Gastrocnemius medialis (tissue), 4 donors: Measurements from ENCODE around the gene TFAP2B. TPM values are rescaled to one million over a fixed set of nuclear protein-coding genes. Genes with fewer than 3 reads are reported as not detected.

Experiments
- ATAC-seq, 2 donors: fragments of 150-250 bp; one replicate each; pipeline ENCODE4 v1.9.1; 2016
- DNase-seq, 2 donors: peaks; one replicate each; pipeline ENCODE4 v3.0.0-alpha.2; 2019
- H3K27ac ChIP-seq, 4 donors: fragments of 200-600 bp; sonication (generic); 1 replicate in 1 of 4; 2 replicates in 3 of 4; pipeline ENCODE4 v1.5.1; 2016 to 2018; ENCODE audit warnings: mild to moderate bottlenecking in 2 of 4, moderate library complexity in 1 of 4
- H3K27me3 ChIP-seq, 3 donors: fragments of 200-600 bp; sonication (generic) in 2 of 3; 1 replicate in 1 of 3; 2 replicates in 2 of 3; pipeline versions ENCODE4 v1.5.1 to v1.6.0; 2016 to 2019; ENCODE audit warnings: mild to moderate bottlenecking in 1 of 3, moderate library complexity in 1 of 3
- H3K36me3 ChIP-seq, 2 donors: fragments of 200-600 bp; sonication (generic) in 1 of 2; one replicate each; pipeline ENCODE4 v1.5.1; 2017 to 2018
- H3K4me1 ChIP-seq, 2 donors: fragments of 200-600 bp; sonication (generic) in 1 of 2; one replicate each; pipeline ENCODE4 v1.5.1; 2016 to 2017; ENCODE audit warnings: mild to moderate bottlenecking in 2 of 2
- H3K4me3 ChIP-seq, 4 donors: fragments of 200-600 bp; sonication (generic) in 3 of 4; 1 replicate in 1 of 4; 2 replicates in 3 of 4; pipeline ENCODE4 v1.5.1; 2016 to 2019; ENCODE audit warnings: mild to moderate bottlenecking in 2 of 4
- H3K9me3 ChIP-seq, 3 donors: fragments of 200-600 bp; sonication (generic) in 2 of 3; 1 replicate in 1 of 3; 2 replicates in 2 of 3; pipeline ENCODE4 v1.5.1; 2016 to 2019
- CTCF ChIP-seq, 5 experiments: fragments of 450-650 bp in 3 of 5; fragments of 200-600 bp in 2 of 5; sonication (generic) in 2 of 5; IDR thresholded peaks in 4 of 5; conservative IDR thresholded peaks in 1 of 5; 1 replicate in 4 of 5; 2 replicates in 1 of 5; pipeline ENCODE4 v1.5.1; 2016 to 2019; ENCODE audit warnings: antibody characterized with exemption in 5 of 5, mild to moderate bottlenecking in 3 of 5, moderate library complexity in 3 of 5
- POLR2A ChIP-seq, 2 donors: fragments of 450-650 bp; IDR thresholded peaks; one replicate each; pipeline ENCODE4 v1.6.1; 2017; ENCODE audit warnings: antibody characterized with exemption in 2 of 2, mild to moderate bottlenecking in 2 of 2, moderate library complexity in 2 of 2
- in situ Hi-C, 4 donors: fragments of 200-750 bp; cut with MboI; loops; one replicate each; pipeline versions ENCODE4 v1.15.0 to v1.8.0; 2017; ENCODE audit warnings: low sequenced_read_pairs in 4 of 4
- intact Hi-C: fragments of 100-400 bp; cut with DNase I; formaldehyde crosslinking; loops from one replicate; pipeline ENCODE4 v1.15.1; 2023; ENCODE audit warnings: low total_unique reads
- total RNA-seq, 4 donors: library from RNA; depleted of rRNA; stranded (reverse); fragments of >200 nt; gene quantifications; one replicate each; pipeline versions ENCODE4 v1.1.0 to v1.2.3, GENCODE V29; 2016

Gene TFAP2B
- total RNA-seq, 4 donors from 2014 or later: not detected

GRCh38 chr6:50842446-50842845 lies 23.8 kb downstream of the TFAP2B start:
- Histone ChIP-seq H3K27me3 (peaks cover 74 to 95% (median 87%) of the 10 kb centered on the region in 3 donors), H3K9me3 (no peaks in the 10 kb centered on the region), H3K4me1 (no peaks in the 10 kb centered on the region), H3K27ac (no peak overlapping the region), H3K36me3 (no peaks in the 10 kb centered on the region), H3K4me3 (no peak overlapping the region)
- in situ Hi-C loops: no loop called here
- intact Hi-C loops: no loop called here
- no peak for ATAC-seq
- DNase-seq: no peak
- TF ChIP-seq CTCF (IDR thresholded peaks at IDR 0.05 in 4 of 5, conservative IDR thresholded peaks at IDR 0.05 in 1 of 5) (no peak), POLR2A (IDR thresholded peaks at IDR 0.05) (no peak)

- no peak for ATAC-seq
- intact Hi-C loops (no loop called here), in situ Hi-C loops (no loop called here)
- no peak for DNase-seq
- TF ChIP-seq POLR2A (IDR thresholded peaks at IDR 0.05) (no peak), CTCF (IDR thresholded peaks at IDR 0.05 in 4 of 5, conservative IDR thresholded peaks at IDR 0.05 in 1 of 5) (no peak)
- H3K4me1 ChIP-seq: no peaks in the 10 kb centered on the region
- no peak overlapping the region for H3K27ac ChIP-seq
- no peaks in the 10 kb centered on the region for H3K9me3 ChIP-seq
- H3K4me3 ChIP-seq: no peak overlapping the region
- H3K27me3 ChIP-seq: peaks cover 76 to 95% (median 87%) of the 10 kb centered on the region in 3 donors
- no peaks in the 10 kb centered on the region for H3K36me3 ChIP-seq
Measured at GRCh38 chr6:50842861-50843384, 24.3 kb downstream of the TFAP2B start.

- H3K27me3 ChIP-seq: peaks cover 85 to 95% (median 89%) of the 10 kb centered on the region in 3 donors
- H3K9me3 ChIP-seq: no peaks in the 10 kb centered on the region
- TF ChIP-seq CTCF (IDR thresholded peaks at IDR 0.05 in 4 of 5, conservative IDR thresholded peaks at IDR 0.05 in 1 of 5) (no peak), POLR2A (IDR thresholded peaks at IDR 0.05) (no peak)
- in situ Hi-C loops (no loop called here), intact Hi-C loops (no loop called here)
- no peak overlapping the region for H3K27ac ChIP-seq
- no peaks in the 10 kb centered on the region for H3K36me3 ChIP-seq
- no peaks in the 10 kb centered on the region for H3K4me1 ChIP-seq
- no peak for ATAC-seq
- no peak overlapping the region for H3K4me3 ChIP-seq
- no peak for DNase-seq
Measured at GRCh38 chr6:50843842-50844241, 25.2 kb downstream of the TFAP2B start.

GRCh38 chr6:50845499-50846143 lies 26.9 kb downstream of the TFAP2B start:
- Histone ChIP-seq H3K4me1 (peaks cover 5 to 9% of the 10 kb centered on the region in 2 donors), H3K27ac (no peak overlapping the region), H3K4me3 (no peak overlapping the region), H3K27me3 (peaks cover 95 to 98% (median 97%) of the 10 kb centered on the region in 3 donors), H3K9me3 (no peaks in the 10 kb centered on the region), H3K36me3 (no peaks in the 10 kb centered on the region)
- no peak for DNase-seq
- TF ChIP-seq POLR2A (IDR thresholded peaks at IDR 0.05): no peak
- no peak for TF ChIP-seq CTCF (IDR thresholded peaks at IDR 0.05 in 4 of 5, conservative IDR thresholded peaks at IDR 0.05 in 1 of 5)
- in situ Hi-C loops: no loop called here
- no peak for ATAC-seq
- intact Hi-C loops: no loop called here
